NCI-H2081 (cell line): Measurements from ENCODE around the gene ZNF880.
"Not testable (repeated sequence)": the region's sequence is repeated elsewhere in the genome, so short reads cannot be mapped to it uniquely, and the experiment has no call there.

Experiments used
- DNase-seq, 2 experiments: peaks; one replicate each; lab custom pipeline; 2025; lab: John Stamatoyannopoulos, UW

Gene ZNF880

DNA sequence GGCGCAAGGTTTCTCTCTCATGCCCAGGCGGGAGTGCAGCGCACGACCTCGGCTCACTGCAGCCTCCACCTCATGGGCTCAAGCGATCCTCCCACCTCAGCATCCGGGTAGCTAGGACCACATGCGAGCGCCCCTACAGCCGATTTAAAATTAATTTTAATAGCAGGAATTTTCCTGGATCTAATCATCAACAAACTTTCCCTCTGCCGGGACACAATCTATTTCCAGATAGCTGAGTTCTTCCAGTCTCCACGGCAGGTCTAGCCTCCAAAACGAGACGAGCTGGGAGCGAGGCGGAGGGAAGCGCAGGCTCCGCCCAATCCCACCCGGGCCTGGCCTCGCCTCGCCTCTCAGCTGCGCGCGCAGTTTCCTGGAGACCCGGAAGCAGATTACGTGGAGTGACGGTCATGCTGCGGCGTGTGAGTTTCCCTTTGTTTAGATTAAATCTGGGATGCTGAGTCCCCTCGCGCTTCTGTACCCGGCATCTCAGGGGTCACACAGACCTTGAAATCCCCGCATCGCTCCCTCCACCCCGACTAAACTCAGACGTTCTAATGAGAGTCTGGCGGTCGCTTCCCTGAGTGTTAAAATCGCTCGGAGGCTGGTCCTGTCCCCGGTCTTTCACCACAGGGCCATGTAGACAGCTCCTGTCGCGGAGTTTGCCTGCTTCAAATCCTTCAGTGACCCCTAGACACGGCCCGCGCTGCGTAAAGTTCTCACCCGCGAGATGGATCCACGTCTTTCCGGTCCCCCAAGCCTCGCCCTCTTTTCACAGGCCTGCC, at the start of gene ZNF880:
TSS of gene ZNF880 (plus strand) at position 365 of the 782 bp plus-strand sequence. CDS start at position 408, 43 bp downstream.
- peak; percentile 81 to 85 for DNase-seq

DNA sequence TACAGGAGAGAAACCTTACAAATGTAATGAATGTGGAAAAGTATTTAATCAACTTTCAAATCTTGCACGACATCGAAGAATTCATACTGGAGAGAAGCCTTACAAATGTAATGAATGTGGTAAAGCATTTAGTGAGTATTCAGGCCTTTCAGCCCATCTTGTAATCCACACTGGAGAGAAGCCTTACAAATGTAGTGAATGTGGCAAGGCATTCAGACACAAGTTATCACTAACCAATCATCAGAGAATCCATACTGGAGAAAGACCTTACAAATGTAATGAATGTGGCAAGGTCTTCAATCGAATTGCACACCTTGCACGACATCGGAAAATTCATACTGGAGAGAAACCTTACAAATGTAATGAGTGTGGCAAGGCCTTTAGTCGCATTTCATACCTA, 47.3 kb upstream of the ZNF880 start:
- no peak for DNase-seq

- no peak for DNase-seq
Measured at GRCh38 chr19:52331757-52332156, 38.0 kb upstream of the ZNF880 start.

GRCh38 chr19:52335768-52336116, 34.0 kb upstream of the ZNF880 start:
- no peak for DNase-seq

- peak; percentile 14 to 34 for DNase-seq
Measured at GRCh38 chr19:52336117-52336790, 33.5 kb upstream of the ZNF880 start, which contains the start of gene ZNF610. TSS of gene ZNF610 (plus strand) at chr19:52336243. CDS start at chr19:52349173, 12,930 bp downstream.

- no peak for DNase-seq
Measured at GRCh38 chr19:52336791-52337381, 32.8 kb upstream of the ZNF880 start.

DNA sequence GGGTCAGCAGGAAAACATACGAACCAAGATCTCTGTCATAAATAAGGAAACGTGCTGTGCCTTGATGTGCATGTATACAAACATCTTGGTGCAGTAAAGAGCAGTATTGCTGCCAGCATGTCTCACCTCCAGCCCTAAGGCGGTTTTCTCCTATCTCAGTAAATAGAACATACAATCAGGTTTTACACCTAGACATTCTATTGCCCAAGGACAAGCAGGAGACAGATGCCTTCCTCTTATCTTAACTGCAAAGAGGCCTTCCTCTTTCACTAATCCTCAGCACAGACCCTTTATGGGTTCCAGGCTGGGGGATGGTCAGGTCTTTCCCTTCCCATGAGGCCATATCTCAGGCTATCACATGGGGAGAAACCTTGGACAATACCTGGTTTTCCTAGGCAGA, 30.7 kb upstream of the ZNF880 start:
- DNase-seq, result not testable (repeated sequence)

DNA sequence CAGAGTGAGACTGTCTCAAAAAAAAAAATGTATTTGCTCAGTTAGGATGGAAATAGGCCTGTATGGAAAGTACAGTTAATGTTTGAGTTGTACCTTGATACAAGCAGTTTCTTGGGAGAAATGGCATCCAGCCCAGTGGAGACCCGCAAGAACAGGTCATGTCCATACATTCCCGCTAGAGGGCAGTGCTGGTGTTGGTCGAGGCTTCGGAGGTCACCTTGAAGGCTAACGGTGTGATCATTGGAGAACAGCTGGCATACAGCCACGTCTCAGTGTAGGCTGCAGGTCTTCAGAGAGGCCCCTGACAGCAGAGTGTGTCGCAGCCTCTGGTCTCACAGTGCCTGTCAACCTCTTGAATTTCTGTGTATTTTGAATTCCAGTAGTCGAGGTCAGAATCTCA, 26.2 kb upstream of the ZNF880 start:
- peak in 1 of 2 experiments; percentile 31 for DNase-seq

GRCh38 chr19:52345162-52345561, 24.6 kb upstream of the ZNF880 start:
- DNase-seq, result no peak

DNA sequence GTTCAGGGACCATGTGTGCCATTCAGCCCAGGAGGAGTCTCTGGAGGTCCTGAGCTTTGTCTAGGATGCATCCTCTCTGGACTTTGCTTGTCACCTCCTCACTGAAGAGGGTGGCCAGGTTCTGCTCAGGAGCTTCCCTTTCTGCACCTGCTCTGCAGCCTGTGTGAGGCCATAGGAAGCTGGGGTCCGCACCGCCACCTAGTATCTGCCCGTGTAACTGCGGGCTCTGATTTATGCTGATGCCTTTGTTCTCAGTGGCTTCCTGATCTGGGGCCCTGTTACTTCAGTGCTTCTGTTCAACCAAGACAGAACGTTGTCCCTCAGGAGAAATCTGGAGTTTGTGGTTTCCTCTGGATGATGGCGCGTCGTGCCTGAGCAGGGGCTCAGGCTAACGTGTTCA, 18.2 kb upstream of the ZNF880 start:
- no peak for DNase-seq

DNA sequence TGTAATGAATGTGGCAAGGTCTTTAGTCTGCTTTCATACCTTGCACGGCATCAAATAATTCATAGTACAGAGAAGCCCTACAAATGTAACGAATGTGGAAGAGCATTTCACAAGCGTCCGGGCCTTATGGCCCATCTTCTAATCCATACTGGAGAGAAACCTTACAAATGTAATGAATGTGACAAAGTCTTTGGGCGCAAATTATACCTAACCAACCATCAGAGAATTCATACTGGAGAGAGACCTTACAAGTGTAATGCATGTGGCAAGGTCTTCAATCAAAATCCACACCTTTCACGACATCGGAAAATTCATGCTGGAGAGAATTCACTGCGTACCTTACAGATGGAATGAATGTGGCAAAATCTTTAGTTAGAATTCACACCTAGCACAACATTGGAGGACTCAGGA, 3.3 kb upstream of the ZNF880 start:
- DNase-seq, result no peak

GRCh38 chr19:52370341-52370710, 603 bp downstream of the ZNF880 start:
- no peak for DNase-seq

DNA sequence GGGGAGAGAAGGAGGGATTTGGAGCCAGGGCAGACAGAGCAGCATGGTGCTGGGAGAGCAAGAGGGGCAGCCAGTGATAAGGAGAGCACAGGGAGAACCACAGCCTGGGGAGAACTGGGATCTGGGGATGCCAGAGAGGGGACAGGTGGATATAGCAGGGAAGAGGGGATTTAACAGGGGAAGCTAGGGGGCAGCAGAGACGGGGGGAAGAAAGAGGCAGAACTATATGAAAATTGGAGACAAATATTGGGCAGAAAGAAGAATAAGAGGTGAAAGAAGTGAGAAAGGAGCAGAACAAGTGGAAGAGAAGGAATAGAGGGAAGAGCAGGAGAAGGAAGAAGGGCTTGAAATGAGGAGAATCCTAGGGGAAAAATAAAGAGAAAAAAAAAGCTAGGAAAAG, 21.4 kb downstream of the ZNF880 start:
- DNase-seq, result no peak

DNA sequence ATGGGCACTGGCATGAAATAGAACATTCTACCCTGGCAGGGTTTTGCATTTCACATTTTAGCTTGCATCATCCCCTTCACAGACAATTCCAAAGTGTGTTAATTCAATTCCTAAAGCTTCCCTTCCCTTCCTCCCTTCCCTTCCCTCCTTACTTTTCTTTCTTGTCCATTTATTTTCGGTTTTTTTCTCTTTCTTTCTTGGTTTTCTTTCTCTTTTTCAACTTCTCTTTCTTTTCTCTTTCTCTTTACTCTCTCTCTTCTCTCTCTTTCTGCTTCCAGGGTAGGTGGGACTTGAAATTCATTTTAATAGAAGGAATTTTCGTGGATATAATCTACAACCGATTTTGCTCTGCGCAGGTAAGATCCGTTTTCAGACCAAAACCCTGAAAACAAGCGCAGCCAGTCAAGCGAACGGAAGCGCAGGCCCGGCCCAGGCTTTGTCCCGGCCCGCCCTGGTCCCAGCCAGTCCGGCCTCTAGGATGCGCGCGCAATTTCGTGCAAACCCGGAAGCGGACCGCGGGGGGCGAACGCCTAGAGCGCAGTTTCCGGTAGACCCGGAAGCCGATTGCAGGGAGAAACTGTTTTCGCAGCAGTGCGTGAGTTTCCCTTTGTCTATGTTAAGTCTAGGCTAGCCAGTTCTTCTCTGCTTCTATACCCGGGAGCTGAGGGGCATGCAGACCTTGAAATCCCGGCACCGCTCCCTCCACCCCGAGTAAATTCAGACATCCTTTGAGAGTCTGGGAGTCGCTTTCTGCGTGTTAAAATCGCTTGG, 27.8 kb downstream of the ZNF880 start, which contains the start of gene ZNF528:
TSS of gene ZNF528 (plus strand) at position 540 of the 771 bp plus-strand sequence. CDS start 4,165 bp downstream, outside the sequence.
- DNase-seq, result peak; percentile 31 to 53

DNA sequence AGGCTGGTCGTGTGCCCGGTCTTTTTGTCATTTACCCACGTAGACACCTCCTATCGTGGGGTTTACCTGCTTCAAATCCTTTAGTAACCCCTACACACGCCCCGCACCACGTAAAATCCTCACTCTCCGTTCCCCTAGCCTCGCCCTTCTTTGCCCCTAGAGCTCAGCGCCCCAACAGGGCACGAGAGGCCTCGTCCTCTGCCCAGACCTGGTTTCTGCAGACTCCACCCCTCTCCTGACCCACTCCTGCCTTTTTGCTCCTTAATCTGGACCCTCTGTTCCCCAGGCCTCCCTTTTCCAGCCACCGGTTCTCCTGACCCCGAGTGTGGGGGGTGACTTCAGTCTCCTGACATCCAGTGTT, 28.3 kb downstream of the ZNF880 start:
- DNase-seq, result no peak

- DNase-seq, result no peak
Measured at GRCh38 chr19:52410276-52410675, 40.6 kb downstream of the ZNF880 start.

GRCh38 chr19:52415711-52416110, 46.0 kb downstream of the ZNF880 start:
- DNase-seq, result no peak

GRCh38 chr19:52428937-52429336, 59.2 kb downstream of the ZNF880 start, which contains the start of gene ZNF534:
TSS of gene ZNF534 (plus strand) at chr19:52429148. CDS start at chr19:52431475, 2,327 bp downstream.
- no peak for DNase-seq
